Stimulated activated CD4-positive, alpha-beta T cell treated with anti-CD3 and anti-CD28 coated beads, Interleukin-1b, Interleukin-23, amount 100 ng/mL, for 24 hours (primary cell): ENCODE data around the gene PLA2G3.
A peak's percentile ranks its signal among the peaks of the same experiment; 100 is the strongest.
"Not testable (repeated sequence)": the region's sequence is repeated elsewhere in the genome, so short reads cannot be mapped to it uniquely, and the experiment has no call there.

Experiments
- DNase-seq, 4 experiments: peaks; one replicate each; pipeline ENCODE4 v3.0.0-alpha.2; 2020; ENCODE audit warnings: low read depth in 4 of 4, low spot score in 1 of 4

PLA2G3 gene

DNA sequence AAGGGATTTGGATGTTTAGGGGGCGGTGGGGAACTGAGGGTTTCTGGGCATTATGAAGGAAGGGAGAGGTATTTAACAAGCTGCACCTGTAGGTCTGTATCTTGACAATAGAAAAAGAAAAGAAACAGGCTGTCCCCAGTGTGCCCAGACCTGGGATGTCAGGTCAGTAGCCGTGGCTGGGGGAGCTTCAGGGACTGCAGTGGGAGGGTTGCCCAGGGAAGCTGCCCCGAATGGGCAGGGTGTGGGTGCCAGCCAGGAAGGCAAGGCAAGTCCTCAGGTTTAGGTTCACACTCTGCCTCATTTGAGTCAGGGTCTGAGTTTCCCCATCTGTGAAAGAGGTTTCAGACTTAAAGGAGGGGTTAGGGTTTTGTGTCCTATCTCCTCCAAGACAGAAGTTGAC lies 16.0 kb downstream of the PLA2G3 start:
- DNase-seq = no peak

DNA sequence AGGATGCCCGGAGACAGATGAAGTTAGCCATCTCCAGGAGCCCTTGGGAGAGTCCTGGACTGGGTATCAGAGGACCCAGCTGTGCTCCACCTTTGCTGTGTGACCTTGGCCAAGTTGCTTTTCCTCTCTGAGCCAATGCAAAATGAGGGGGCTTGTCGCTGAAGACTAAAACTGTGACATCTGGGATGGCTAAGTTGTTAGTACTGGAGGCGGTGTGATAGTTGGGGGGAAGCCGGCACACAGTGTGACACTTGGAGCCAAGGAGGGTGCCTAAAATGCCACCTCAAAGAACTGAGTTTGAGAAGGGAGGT lies 17.1 kb downstream of the PLA2G3 start:
- DNase-seq = no peak

DNA sequence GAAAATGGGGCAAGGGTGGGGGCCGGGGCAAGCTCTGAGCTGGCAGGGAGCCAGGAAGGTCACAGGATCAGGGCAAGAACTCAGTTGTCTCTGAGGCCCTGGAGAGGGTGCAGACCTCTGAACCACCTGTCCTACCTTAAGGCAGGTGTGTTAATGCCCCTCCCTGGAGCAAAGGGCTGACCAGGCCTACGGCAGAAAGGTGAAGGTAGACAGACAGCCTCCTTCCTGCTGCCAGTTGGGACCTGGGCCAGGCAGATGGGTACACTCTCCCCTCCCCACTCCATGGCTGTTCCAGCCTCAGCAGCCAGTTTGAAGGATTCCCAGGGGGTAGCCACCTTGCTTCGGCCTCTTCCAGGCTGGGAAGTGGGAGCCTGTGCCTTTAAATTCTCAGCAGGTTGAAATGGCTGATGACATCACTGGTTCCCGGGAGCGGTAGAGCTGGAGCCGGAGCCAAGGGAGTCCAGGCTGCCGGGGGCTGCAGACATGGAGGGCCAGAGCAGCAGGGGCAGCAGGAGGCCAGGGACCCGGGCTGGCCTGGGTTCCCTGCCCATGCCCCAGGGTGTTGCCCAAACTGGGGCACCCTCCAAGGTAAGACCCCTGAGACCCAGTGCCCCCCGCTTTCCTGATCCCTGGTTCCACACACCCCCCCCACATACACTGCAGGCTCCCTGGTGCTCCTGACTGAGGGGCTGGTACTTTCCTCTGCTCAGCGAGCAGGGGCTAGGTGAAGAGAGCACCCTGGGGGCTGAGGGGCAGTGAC lies 17.6 kb downstream of the PLA2G3 start, which contains the start of gene INPP5J:
Gene INPP5J (plus strand): TSS at position 435 of the 760 bp plus-strand sequence. CDS start 49 bp downstream, at position 484.
- DNase-seq = no peak

DNA sequence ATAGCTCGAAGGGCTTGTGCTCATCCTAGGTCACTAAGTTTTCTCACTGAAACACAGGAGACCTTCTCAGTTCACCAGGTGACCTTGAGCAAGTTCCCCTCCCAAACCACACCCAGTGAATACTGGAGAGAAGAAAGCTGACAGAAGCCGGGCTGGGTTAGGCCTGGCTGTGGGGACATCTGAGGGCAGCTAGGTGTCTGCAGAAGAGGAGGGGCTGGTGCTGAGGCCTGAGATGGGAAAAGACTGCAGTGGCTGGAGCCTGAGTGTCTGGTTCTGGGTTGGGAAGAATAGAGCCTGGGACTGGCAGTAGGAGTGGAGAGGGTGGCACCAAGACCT lies 18.1 kb downstream of the PLA2G3 start:
- DNase-seq = no peak

DNA sequence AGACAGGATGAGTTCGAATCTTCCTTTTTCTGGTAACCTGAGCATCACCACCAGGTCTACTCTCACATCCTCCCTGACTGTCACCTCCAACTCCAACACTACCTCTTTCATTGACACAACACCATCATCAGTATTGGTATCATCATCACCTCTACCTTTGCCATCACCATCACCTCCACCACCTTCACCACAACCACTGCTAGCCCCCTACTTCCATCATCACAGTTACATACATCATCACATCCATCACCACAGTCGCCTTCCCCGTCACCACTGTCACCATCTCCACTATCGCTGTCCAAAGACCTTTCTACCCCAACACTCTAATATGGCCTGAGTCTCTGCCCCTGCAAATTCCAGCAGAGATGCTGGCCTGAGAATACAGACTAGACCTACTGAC lies 18.9 kb downstream of the PLA2G3 start:
- no peak for DNase-seq

GRCh38 chr22:31120642-31121041 lies 19.7 kb downstream of the PLA2G3 start:
- no peak for DNase-seq

DNA sequence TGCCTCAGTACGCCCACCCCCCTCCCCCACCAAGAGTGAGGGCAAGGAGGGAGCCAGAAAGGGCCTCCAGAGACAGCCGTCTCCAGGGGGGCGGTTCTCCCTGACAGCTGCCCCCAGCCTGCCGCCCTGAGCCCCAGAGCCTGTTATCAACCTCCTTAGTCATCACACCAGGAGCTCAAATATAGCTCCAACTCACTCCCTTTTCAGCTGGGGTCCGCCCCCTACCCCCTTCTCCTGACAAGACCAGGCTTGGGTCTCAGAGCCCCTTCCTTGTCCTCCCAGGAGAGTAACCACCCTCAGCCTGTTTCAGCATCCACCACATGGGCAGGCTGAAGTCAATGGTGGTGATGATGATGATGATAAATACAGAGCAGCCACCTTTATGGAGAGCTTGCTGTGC lies 20.1 kb downstream of the PLA2G3 start:
- DNase-seq = no peak

DNA sequence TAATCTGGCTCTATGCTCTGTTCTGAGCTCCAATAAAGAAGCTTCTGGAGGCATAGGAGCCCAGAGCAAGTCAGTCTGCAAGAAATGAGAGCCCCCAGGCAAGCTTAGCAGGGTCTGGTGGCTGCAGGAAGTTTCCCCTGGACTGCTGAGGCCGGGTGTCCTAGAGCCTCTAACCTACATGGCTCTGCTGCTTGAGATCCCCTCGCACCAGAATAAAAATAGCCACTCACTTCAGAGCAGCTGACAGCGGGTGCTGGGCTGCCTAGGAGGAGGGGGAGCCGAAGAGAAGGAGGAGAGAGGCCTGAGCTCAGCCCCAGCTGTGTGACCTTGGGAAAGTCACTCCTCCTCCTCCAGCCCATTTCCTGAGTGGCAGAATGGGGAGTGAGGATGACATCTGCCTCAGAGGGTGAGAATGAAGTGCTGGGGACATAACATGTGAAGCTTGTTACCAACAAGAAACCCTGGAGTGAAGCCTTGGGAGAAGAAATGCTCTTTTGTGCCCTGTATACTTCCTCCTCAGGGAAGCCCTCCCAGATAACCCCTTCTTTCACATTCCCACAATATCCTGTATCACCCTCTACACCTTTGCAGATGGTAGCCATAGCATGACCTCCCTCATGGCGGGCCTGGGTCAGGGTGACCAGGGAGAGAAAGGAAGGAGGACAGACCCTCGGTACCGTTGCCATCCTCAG lies 21.1 kb downstream of the PLA2G3 start:
- DNase-seq = no peak

GRCh38 chr22:31118046-31118820 lies 22.1 kb downstream of the PLA2G3 start:
- no peak for DNase-seq

DNA sequence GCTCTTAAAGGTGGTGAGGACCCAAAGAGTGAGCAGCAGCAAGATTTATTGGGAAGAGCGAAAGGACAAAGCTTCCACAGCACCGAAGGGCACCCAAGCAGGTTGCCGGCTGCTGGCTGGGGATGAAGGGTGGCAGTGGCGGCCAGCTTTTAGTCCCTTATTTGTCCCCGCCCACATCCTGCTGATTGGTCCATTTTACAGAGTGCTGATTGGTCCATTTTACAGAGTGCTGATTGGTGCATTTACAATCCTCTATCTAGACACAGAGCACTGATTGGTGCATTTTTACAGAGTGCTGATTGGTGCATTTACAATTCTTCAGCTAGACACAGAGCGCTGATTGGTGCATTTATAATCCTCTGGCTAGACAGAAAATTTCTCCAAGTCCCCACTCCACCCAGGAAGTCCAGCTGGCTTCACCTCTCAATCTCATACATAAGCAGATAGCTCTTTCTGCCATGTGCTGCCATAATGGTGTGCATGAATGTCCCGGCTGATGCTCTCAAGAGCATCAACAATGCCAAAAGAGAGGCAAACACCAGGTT lies 27.7 kb downstream of the PLA2G3 start:
- not testable (repeated sequence) for DNase-seq

DNA sequence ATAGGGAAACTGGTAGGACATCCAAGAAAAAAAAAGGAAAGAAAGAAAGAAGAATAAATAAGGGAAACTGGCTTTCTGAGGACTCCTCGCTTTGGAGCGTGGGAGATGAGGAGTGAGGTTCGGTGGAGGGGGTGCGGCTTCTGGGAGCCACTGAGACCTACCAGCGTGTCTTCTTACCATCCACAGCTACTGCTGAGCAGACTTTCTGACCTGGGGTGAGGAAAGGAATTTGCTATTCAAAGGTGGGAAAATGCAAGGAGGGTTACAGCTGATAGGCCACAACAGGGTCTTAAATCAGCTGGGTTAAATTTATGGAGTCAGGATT lies 32.5 kb downstream of the PLA2G3 start:
- DNase-seq = no peak

DNA sequence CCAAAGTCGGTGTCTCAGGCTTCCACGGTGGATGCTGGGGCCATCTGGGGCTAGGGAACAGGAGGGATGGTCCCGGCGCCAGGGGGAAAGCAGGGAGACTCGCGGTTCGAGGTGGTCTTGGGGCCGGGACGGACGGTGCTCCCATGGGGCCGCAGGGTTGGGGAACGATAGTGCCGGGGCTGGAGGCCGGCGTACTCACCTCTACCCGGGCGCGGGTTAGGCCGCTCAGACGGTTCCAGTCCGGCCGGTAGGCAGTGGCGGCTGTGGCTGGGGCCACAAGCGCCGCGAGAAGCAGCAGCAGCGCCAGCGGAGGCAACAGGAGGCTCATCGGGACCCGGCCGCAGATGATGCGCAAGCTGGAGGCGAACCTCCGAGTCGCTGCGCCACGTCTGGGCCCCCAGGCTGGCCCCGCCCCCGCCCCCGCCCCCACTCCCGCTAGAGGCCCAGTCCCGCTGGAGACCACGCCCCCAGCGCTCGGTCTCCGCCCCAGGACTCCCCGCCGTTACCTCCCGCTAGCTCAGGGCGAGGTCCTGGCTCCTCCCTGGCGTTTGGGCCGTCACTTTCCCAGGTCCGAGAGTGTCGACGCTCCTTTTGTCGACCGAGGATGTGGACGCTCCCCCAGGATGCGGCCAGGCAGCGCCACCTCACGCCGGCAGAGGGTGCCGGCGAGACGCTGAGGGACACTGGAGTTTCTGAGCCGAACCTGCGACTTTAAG lies 33.0 kb downstream of the PLA2G3 start, which contains the start of gene SELENOM:
Gene SELENOM (minus strand): TSS at position 391 of the 716 bp plus-strand sequence. CDS start 63 bp downstream, at position 328.
- peak; percentile 60 to 89 (median 71) for DNase-seq

- DNase-seq = no peak
Observed at GRCh38 chr22:31106731-31107177, 33.6 kb downstream of the PLA2G3 start.

DNA sequence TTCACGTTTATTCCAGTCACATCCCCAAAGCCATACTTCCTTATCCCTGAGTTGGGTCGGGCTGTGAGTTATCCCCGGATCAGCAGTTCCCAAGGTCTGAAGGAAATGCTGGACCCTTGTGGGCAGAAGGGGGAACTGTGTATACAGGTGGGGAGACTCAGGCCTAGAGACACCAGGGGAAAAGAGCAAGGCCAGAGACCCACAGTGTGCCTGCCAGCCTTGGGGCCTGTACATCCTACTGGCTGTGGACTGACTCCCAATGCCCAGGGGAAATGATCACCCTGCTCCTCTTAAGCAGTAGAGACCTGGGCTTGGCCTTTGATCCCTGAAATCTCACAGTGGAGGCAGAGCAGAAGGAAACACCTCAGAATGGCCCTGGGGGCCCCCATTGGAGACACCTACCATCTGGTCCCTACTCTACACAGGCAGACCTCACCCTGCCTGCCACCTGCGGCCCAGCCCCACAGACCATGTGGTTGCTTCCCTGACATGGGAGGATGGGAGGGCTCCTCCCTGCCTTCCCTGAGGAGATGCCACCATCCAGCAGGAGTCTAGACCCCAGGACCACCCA lies 34.2 kb downstream of the PLA2G3 start:
- no peak for DNase-seq

GRCh38 chr22:31105282-31105929 lies 34.9 kb downstream of the PLA2G3 start:
- no peak for DNase-seq

DNA sequence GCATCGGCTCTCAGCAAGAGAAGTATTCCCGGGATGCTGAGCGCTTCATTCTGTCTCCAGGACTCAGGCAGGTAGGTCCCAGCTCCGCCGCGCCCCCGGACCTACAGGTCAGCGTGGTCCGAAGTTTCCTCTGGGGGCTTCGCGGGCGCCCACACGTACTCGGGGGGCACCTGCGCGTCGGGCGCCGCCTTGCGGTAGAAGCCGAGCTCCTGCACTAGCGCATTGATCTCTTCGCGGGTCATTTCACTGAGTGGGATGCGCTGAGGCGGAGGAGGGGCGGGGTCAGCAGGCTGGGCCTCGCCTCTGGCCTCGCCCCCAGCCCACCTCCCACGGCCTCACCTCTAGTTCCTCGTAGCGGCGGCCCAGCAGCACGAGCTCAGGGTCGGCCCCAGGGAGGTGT lies 35.4 kb downstream of the PLA2G3 start:
- DNase-seq = no peak

GRCh38 chr22:31103899-31104694 lies 36.2 kb downstream of the PLA2G3 start:
- no peak for DNase-seq

GRCh38 chr22:31103111-31103510 lies 37.2 kb downstream of the PLA2G3 start:
- DNase-seq = no peak

DNA sequence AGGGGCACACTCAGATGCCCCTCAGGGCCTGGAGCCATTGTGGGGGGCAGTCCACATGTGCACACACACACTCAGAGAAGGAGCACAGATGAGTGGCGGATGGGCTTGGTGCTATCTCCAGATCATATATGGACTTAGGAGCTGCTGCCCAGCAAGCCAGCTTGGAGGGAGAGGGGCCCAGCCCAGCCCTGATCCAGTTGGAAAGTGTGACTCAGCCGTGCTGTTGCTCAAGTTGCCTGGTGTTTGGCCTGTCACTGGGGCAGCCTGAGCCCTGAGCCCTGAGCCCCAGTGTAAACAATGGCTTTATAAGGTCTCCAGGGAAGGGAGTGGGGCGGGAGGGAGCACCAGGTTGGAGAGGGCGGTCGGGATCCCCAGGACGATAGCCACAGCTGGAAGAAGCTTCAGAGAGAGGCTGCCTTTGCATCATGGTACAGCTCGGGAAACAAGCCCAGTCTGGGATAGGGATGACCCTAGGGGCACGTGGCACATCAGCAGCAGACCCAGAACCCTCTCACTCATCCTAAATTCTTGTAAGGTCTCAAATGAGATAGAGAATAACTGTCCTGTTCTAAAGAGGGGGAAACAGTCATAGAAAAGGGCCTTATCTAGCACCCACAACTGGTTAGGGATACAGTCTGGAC lies 37.7 kb downstream of the PLA2G3 start:
- DNase-seq = no peak
